ENCODE data around the gene RBM41.
A peak's percentile ranks its signal among the peaks of the same experiment; 100 is the strongest.
"Not testable (repeated sequence)": the region's sequence is repeated elsewhere in the genome, so short reads cannot be mapped to it uniquely, and the experiment has no call there.

RBM41 gene

GRCh38 chrX:107076158-107076557 is 42.5 kb downstream of the RBM41 start:
- H3F3A ChIP-seq (ENCODE audit: insufficient read depth, low read length): no peaks in the 10 kb centered on the region
- H3K27me3 ChIP-seq (replicated peaks; ENCODE audit: insufficient read depth, low read length): no peaks in the 10 kb centered on the region
- H3K9ac ChIP-seq (ENCODE audit: low read length): no peak overlapping the region
- H2AFZ ChIP-seq (ENCODE audit: low read length): no peak overlapping the region
- 0 out of 2 replicates have a peak overlapping the region, but pooled peaks have one; percentile 1 for H3K4me2 ChIP-seq (ENCODE audit: low read depth, low read length)
- H3K36me3 ChIP-seq (replicated peaks; ENCODE audit: insufficient read depth, low read length): no peaks in the 10 kb centered on the region
- TF ChIP-seq EZH2phosphoT487 (IDR thresholded peaks at IDR 0.05; ENCODE audit: low read length): no peak
- TF ChIP-seq EZH2 (optimal IDR thresholded peaks at IDR 0.05; ENCODE audit: low read depth, low read length): no peak
- TF ChIP-seq CTCF (IDR thresholded peaks at IDR 0.05; ENCODE audit: low read length): no peak
- no peaks in the 10 kb centered on the region for H3K4me1 ChIP-seq (ENCODE audit: low read length)
- no peaks in the 10 kb centered on the region for H4K20me1 ChIP-seq (ENCODE audit: insufficient read depth, low read length)
- no peaks in the 10 kb centered on the region for H3K79me2 ChIP-seq (ENCODE audit: low read length)
- peak; percentile 36 for DNase-seq
- H3K27ac ChIP-seq (ENCODE audit: low read length): no peak overlapping the region
- no peaks in the 10 kb centered on the region for H3K9me3 ChIP-seq (replicated peaks; ENCODE audit: insufficient read depth, low read length)
- H3K4me3 ChIP-seq (ENCODE audit: low read length): no peak overlapping the region
- H3K9me2 ChIP-seq (replicated peaks; ENCODE audit: insufficient read depth, low read length): no peaks in the 10 kb centered on the region

GRCh38 chrX:107057731-107058130 is 60.9 kb downstream of the RBM41 start:
- not testable (repeated sequence) for H3K27ac ChIP-seq (ENCODE audit: low read length)

GRCh38 chrX:107054978-107055377 is 63.6 kb downstream of the RBM41 start:
- Histone ChIP-seq H3K4me1 (ENCODE audit: low read length) (no peaks in the 10 kb centered on the region), H3K4me3 (ENCODE audit: low read length) (no peak overlapping the region), H2AFZ (ENCODE audit: low read length) (no peak overlapping the region), H3K9me3 (replicated peaks; ENCODE audit: insufficient read depth, low read length) (no peaks in the 10 kb centered on the region), H3K79me2 (ENCODE audit: low read length) (no peaks in the 10 kb centered on the region), H3F3A (ENCODE audit: insufficient read depth, low read length) (no peaks in the 10 kb centered on the region), H3K9ac (ENCODE audit: low read length) (no peak overlapping the region), H3K27me3 (replicated peaks; ENCODE audit: insufficient read depth, low read length) (no peaks in the 10 kb centered on the region), H3K9me2 (replicated peaks; ENCODE audit: insufficient read depth, low read length) (no peaks in the 10 kb centered on the region), H3K36me3 (replicated peaks; ENCODE audit: insufficient read depth, low read length) (no peaks in the 10 kb centered on the region), H4K20me1 (ENCODE audit: insufficient read depth, low read length) (no peaks in the 10 kb centered on the region), H3K4me2 (ENCODE audit: low read depth, low read length) (no peak overlapping the region), H3K27ac (ENCODE audit: low read length) (no peak overlapping the region)
- TF ChIP-seq CTCF (IDR thresholded peaks at IDR 0.05; ENCODE audit: low read length) (no peak), EZH2phosphoT487 (IDR thresholded peaks at IDR 0.05; ENCODE audit: low read length) (no peak), EZH2 (optimal IDR thresholded peaks at IDR 0.05; ENCODE audit: low read depth, low read length) (no peak)
- no peak for DNase-seq

More at GRCh38 chrX:107057731-107058130, 60.9 kb downstream of the RBM41 start:
- H3K9me2 ChIP-seq (replicated peaks; ENCODE audit: insufficient read depth, low read length); H3K79me2 ChIP-seq (ENCODE audit: low read length); H3K9ac ChIP-seq (ENCODE audit: low read length); H3K4me3 ChIP-seq (ENCODE audit: low read length); H3K4me1 ChIP-seq (ENCODE audit: low read length); H3K27me3 ChIP-seq (replicated peaks; ENCODE audit: insufficient read depth, low read length); H3F3A ChIP-seq (ENCODE audit: insufficient read depth, low read length); H4K20me1 ChIP-seq (ENCODE audit: insufficient read depth, low read length); H3K9me3 ChIP-seq (replicated peaks; ENCODE audit: insufficient read depth, low read length); H2AFZ ChIP-seq (ENCODE audit: low read length); H3K36me3 ChIP-seq (replicated peaks; ENCODE audit: insufficient read depth, low read length); DNase-seq; H3K4me2 ChIP-seq (ENCODE audit: low read depth, low read length): not testable (repeated sequence)

- no peaks in the 10 kb centered on the region for H3K36me3 ChIP-seq (replicated peaks; ENCODE audit: insufficient read depth, low read length)
- H3K4me1 ChIP-seq (ENCODE audit: low read length): no peaks in the 10 kb centered on the region
- no peaks in the 10 kb centered on the region for H3K9me2 ChIP-seq (replicated peaks; ENCODE audit: insufficient read depth, low read length)
- no peak overlapping the region for H3K4me2 ChIP-seq (ENCODE audit: low read depth, low read length)
- H3K79me2 ChIP-seq (ENCODE audit: low read length): no peaks in the 10 kb centered on the region
- no peak overlapping the region for H2AFZ ChIP-seq (ENCODE audit: low read length)
- no peaks in the 10 kb centered on the region for H3K9me3 ChIP-seq (replicated peaks; ENCODE audit: insufficient read depth, low read length)
- no peak overlapping the region for H3K9ac ChIP-seq (ENCODE audit: low read length)
- no peak overlapping the region for H3K27ac ChIP-seq (ENCODE audit: low read length)
- H3F3A ChIP-seq (ENCODE audit: insufficient read depth, low read length): no peaks in the 10 kb centered on the region
- no peak for DNase-seq
- no peak for TF ChIP-seq EZH2 (optimal IDR thresholded peaks at IDR 0.05; ENCODE audit: low read depth, low read length)
- no peak for TF ChIP-seq CTCF (IDR thresholded peaks at IDR 0.05; ENCODE audit: low read length)
- no peak for TF ChIP-seq EZH2phosphoT487 (IDR thresholded peaks at IDR 0.05; ENCODE audit: low read length)
- no peaks in the 10 kb centered on the region for H4K20me1 ChIP-seq (ENCODE audit: insufficient read depth, low read length)
- no peaks in the 10 kb centered on the region for H3K27me3 ChIP-seq (replicated peaks; ENCODE audit: insufficient read depth, low read length)
- no peak overlapping the region for H3K4me3 ChIP-seq (ENCODE audit: low read length)
These were observed 68.4 kb downstream of the RBM41 start for GRCh38 chrX:107050195-107050709.

All from MM.1S (cell line).